ENCODE data around the gene PIGN. TPM values are rescaled to one million over a fixed set of nuclear protein-coding genes. Genes with fewer than 3 reads are reported as not detected.

The PIGN gene
- polyA plus RNA-seq, 1 donor from 2014 or later: 8.7 TPM

DNA sequence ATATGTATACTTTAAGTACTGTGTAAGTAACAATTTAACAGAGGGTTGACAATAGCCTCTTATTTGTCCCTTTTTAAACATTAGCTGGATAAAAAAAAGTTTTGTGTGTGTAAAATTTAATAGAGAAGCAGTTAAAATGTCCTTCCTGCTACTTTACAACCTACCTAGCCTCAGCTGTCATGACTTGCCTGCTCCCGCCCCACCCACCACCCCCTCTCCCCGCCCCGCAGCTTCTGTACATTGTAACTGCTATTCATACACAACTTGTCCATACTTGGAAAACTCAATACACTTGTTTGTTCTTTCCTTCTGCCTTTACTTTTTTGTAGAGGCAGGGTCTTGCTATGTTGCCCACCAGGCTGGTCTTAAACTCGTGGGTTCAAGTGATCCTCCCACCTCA, 19.7 kb upstream of the PIGN start:
- Histone ChIP-seq H4K20me1 (ENCODE audit: insufficient read depth) (no peaks in the 10 kb centered on the region), H3K79me2 (replicated peaks; ENCODE audit: insufficient read depth, low read length) (peaks cover 53% of the 10 kb centered on the region)
- TF ChIP-seq EZH2 (IDR thresholded peaks at IDR 0.05; ENCODE audit: borderline replicate concordance, insufficient read depth, low read length, poor library complexity, severe bottlenecking): no peak
- TF ChIP-seq, protein P1, sequence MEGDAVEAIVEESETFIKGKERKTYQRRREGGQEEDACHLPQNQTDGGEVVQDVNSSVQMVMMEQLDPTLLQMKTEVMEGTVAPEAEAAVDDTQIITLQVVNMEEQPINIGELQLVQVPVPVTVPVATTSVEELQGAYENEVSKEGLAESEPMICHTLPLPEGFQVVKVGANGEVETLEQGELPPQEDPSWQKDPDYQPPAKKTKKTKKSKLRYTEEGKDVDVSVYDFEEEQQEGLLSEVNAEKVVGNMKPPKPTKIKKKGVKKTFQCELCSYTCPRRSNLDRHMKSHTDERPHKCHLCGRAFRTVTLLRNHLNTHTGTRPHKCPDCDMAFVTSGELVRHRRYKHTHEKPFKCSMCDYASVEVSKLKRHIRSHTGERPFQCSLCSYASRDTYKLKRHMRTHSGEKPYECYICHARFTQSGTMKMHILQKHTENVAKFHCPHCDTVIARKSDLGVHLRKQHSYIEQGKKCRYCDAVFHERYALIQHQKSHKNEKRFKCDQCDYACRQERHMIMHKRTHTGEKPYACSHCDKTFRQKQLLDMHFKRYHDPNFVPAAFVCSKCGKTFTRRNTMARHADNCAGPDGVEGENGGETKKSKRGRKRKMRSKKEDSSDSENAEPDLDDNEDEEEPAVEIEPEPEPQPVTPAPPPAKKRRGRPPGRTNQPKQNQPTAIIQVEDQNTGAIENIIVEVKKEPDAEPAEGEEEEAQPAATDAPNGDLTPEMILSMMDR (IDR thresholded peaks at IDR 0.05; ENCODE audit: poor library complexity, severe bottlenecking): no peak
- TF ChIP-seq RAD21 (conservative IDR thresholded peaks at IDR 0.05): no peak
- no peak for TF ChIP-seq MXI1 (conservative IDR thresholded peaks at IDR 0.05; ENCODE audit: poor library complexity, severe bottlenecking)
- no peak for TF ChIP-seq EP300 (conservative IDR thresholded peaks at IDR 0.05; ENCODE audit: poor library complexity, severe bottlenecking)
- no peak for TF ChIP-seq TAF1 (IDR thresholded peaks at IDR 0.05; ENCODE audit: low read depth)

DNA sequence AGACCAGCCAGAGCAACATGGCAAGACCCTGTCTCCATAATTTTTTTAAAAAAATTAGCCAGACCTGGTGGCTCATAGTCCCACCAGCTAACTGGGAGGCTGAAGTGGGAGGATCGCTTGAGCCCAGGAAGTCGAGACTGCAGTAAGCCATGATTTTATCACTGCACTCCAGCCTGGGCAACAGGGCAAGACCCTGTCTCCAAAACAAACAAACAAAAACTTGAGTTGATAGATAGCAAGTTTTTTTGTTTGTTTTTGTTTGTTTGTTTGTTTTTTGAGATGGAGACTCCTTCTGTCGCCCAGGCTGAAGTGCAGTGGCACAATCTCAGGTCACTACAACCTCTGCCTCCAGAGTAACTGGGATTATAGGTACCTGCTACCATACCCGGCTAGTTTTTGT, 19.0 kb upstream of the PIGN start:
- TF ChIP-seq MXI1 (conservative IDR thresholded peaks at IDR 0.05; ENCODE audit: poor library complexity, severe bottlenecking) (no peak), SMC3 (conservative IDR thresholded peaks at IDR 0.05; ENCODE audit: poor library complexity) (no peak), POLR2AphosphoS5 (IDR thresholded peaks at IDR 0.05) (no peak), EP300 (conservative IDR thresholded peaks at IDR 0.05; ENCODE audit: poor library complexity, severe bottlenecking) (no peak)
- TF ChIP-seq, protein P2, sequence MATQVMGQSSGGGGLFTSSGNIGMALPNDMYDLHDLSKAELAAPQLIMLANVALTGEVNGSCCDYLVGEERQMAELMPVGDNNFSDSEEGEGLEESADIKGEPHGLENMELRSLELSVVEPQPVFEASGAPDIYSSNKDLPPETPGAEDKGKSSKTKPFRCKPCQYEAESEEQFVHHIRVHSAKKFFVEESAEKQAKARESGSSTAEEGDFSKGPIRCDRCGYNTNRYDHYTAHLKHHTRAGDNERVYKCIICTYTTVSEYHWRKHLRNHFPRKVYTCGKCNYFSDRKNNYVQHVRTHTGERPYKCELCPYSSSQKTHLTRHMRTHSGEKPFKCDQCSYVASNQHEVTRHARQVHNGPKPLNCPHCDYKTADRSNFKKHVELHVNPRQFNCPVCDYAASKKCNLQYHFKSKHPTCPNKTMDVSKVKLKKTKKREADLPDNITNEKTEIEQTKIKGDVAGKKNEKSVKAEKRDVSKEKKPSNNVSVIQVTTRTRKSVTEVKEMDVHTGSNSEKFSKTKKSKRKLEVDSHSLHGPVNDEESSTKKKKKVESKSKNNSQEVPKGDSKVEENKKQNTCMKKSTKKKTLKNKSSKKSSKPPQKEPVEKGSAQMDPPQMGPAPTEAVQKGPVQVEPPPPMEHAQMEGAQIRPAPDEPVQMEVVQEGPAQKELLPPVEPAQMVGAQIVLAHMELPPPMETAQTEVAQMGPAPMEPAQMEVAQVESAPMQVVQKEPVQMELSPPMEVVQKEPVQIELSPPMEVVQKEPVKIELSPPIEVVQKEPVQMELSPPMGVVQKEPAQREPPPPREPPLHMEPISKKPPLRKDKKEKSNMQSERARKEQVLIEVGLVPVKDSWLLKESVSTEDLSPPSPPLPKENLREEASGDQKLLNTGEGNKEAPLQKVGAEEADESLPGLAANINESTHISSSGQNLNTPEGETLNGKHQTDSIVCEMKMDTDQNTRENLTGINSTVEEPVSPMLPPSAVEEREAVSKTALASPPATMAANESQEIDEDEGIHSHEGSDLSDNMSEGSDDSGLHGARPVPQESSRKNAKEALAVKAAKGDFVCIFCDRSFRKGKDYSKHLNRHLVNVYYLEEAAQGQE (IDR thresholded peaks at IDR 0.05; ENCODE audit: borderline replicate concordance): no peak

More for the DNA sequence above, 19.7 kb upstream of the PIGN start:
- H3K27me3 ChIP-seq (ENCODE audit: insufficient read depth, low read depth, low read length): no peaks in the 10 kb centered on the region
- H3K27ac ChIP-seq (ENCODE audit: low read length): no peak overlapping the region
- no peaks in the 10 kb centered on the region for H3F3A ChIP-seq (ENCODE audit: insufficient read depth, low read length, poor library complexity, severe bottlenecking)
- no peak overlapping the region for H3K4me3 ChIP-seq (ENCODE audit: low read length)
- H3K4me2 ChIP-seq (ENCODE audit: low read length): no peak overlapping the region
- no peaks in the 10 kb centered on the region for H3K9me2 ChIP-seq (ENCODE audit: insufficient read depth, low read length)
- H3K9ac ChIP-seq (ENCODE audit: low read length): no peak overlapping the region
- H3K9me3 ChIP-seq (ENCODE audit: low read length): no peaks in the 10 kb centered on the region
- H3K36me3 ChIP-seq (ENCODE audit: insufficient read depth, low read length): no peaks in the 10 kb centered on the region
- no peak overlapping the region for H2AFZ ChIP-seq (ENCODE audit: low read depth, low read length)

DNA sequence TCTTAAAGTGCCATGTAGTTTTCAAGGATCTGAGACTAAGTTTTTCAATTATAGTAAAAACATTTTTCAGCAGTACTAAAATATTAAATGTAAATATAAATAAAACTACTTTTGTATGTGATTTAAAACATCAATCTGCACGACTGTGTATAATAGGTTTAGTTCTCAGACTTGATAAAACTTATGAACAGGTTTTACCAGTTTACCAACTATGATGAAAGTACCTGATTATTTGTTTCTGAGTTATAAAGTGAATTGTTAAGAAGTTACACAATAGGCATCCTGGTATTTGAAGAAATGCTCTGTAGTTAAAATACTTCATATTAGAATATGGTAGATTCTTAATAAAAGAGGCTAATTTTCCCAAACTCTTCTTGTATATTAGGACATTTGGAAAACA, 15.0 kb upstream of the PIGN start:
- no peak for TF ChIP-seq SMC3 (conservative IDR thresholded peaks at IDR 0.05; ENCODE audit: poor library complexity)
- no peak for TF ChIP-seq POLR2AphosphoS5 (IDR thresholded peaks at IDR 0.05)
- TF ChIP-seq RAD21 (conservative IDR thresholded peaks at IDR 0.05): no peak
- no peak for TF ChIP-seq TAF1 (IDR thresholded peaks at IDR 0.05; ENCODE audit: low read depth)
- TF ChIP-seq MXI1 (conservative IDR thresholded peaks at IDR 0.05; ENCODE audit: poor library complexity, severe bottlenecking): no peak
- TF ChIP-seq, protein P1 (IDR thresholded peaks at IDR 0.05; ENCODE audit: poor library complexity, severe bottlenecking): no peak
- TF ChIP-seq, protein P2 (IDR thresholded peaks at IDR 0.05; ENCODE audit: borderline replicate concordance): no peak
- TF ChIP-seq EZH2 (IDR thresholded peaks at IDR 0.05; ENCODE audit: borderline replicate concordance, insufficient read depth, low read length, poor library complexity, severe bottlenecking): no peak
- no peak for TF ChIP-seq EP300 (conservative IDR thresholded peaks at IDR 0.05; ENCODE audit: poor library complexity, severe bottlenecking)
- H3K79me2 ChIP-seq (replicated peaks; ENCODE audit: insufficient read depth, low read length): peaks cover 61% of the 10 kb centered on the region
- no peaks in the 10 kb centered on the region for H3K27me3 ChIP-seq (ENCODE audit: insufficient read depth, low read depth, low read length)

More for the DNA sequence above, 19.0 kb upstream of the PIGN start:
- no peak overlapping the region for H3K4me2 ChIP-seq (ENCODE audit: low read length)
- H3K27me3 ChIP-seq (ENCODE audit: insufficient read depth, low read depth, low read length): no peaks in the 10 kb centered on the region
- no peaks in the 10 kb centered on the region for H4K20me1 ChIP-seq (ENCODE audit: insufficient read depth)
- no peak overlapping the region for H3K4me3 ChIP-seq (ENCODE audit: low read length)
- no peaks in the 10 kb centered on the region for H3K9me2 ChIP-seq (ENCODE audit: insufficient read depth, low read length)
- H3F3A ChIP-seq (ENCODE audit: insufficient read depth, low read length, poor library complexity, severe bottlenecking): no peaks in the 10 kb centered on the region
- H3K9ac ChIP-seq (ENCODE audit: low read length): no peak overlapping the region
- H2AFZ ChIP-seq (ENCODE audit: low read depth, low read length): no peak overlapping the region
- no peak overlapping the region for H3K27ac ChIP-seq (ENCODE audit: low read length)
- H3K9me3 ChIP-seq (ENCODE audit: low read length): no peaks in the 10 kb centered on the region
- H3K36me3 ChIP-seq (ENCODE audit: insufficient read depth, low read length): no peaks in the 10 kb centered on the region
- H3K79me2 ChIP-seq (replicated peaks; ENCODE audit: insufficient read depth, low read length): peaks cover 60% of the 10 kb centered on the region

More for the DNA sequence above, 15.0 kb upstream of the PIGN start:
- no peak overlapping the region for H3K9ac ChIP-seq (ENCODE audit: low read length)
- H3K4me2 ChIP-seq (ENCODE audit: low read length): no peak overlapping the region
- H2AFZ ChIP-seq (ENCODE audit: low read depth, low read length): no peak overlapping the region
- no peaks in the 10 kb centered on the region for H3F3A ChIP-seq (ENCODE audit: insufficient read depth, low read length, poor library complexity, severe bottlenecking)
- no peaks in the 10 kb centered on the region for H3K36me3 ChIP-seq (ENCODE audit: insufficient read depth, low read length)
- H3K9me2 ChIP-seq (ENCODE audit: insufficient read depth, low read length): no peaks in the 10 kb centered on the region
- no peak overlapping the region for H3K4me3 ChIP-seq (ENCODE audit: low read length)
- no peaks in the 10 kb centered on the region for H4K20me1 ChIP-seq (ENCODE audit: insufficient read depth)
- no peaks in the 10 kb centered on the region for H3K9me3 ChIP-seq (ENCODE audit: low read length)
- H3K27ac ChIP-seq (ENCODE audit: low read length): no peak overlapping the region

All from neural cell (in vitro differentiated cells).